ENCODE data around the gene GALR3. TPM values are rescaled to one million over a fixed set of nuclear protein-coding genes. Genes with fewer than 3 reads are reported as not detected.

GALR3 gene
- total and polyA plus RNA-seq, 2 of the 8 experiments (the other 6 are each of a cell fraction or from before 2014, with no cell fraction given), result 0.84 to 1.1 TPM

DNA sequence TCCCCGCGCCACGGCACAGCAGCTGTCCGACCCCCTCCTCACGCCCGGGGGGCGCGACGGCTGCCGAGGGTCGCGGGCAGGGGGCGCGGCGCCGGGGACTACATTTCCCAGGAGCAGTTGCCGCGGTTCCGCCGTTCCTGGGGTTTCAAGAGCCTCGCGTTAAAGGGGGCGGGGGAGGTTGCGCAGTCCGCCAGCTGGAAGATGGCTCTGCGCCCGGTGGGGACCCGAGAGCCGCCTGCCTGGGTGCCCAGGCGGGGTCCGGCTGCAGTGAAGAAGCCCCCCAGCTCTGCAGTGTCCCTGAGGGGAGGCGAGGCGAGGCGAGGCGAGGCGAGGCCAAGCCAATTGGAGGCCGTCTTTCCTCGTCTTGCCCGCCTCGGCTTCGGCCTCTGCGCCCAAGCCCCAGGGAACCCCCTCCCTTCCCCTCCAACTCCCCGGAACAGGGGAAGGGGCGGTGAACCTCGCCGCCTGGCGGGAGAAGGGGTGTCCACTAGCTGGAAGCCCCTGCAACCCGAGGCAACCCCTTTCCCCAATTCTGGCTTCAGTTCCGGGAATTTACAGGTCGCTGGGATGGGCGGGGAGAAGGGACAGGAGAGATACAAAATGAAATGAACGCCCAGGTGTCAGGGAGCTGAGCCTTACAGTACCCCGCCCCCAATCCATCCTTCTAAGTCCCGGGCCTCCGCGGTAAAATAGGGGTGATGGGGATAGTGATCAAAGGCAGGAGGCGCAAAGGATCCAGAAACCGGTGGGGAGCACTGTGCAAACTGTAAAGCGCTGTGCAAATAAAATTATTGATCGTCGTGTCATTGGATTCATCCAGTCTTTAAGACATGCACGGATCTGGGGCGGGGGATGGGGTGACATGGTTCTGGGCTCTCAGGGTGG is 20.6 kb upstream of the GALR3 start:
- Histone ChIP-seq H2AFZ (ENCODE audit: low read length) (peak overlapping the region; percentile 66; the same call in 1 of the 2 replicates), H2BK120ac (replicated peaks; ENCODE audit: low read depth, low read length) (no peak overlapping the region), H4K5ac (ENCODE audit: insufficient read length, low read depth, low read length) (no peak overlapping the region), H3K4ac (replicated peaks; ENCODE audit: insufficient read length, low read depth, low read length) (no peak overlapping the region), H3K79me1 (ENCODE audit: low read depth, low read length) (peaks cover 3% of the 10 kb centered on the region), H3K23me2 (ENCODE audit: low read depth, low read length) (peaks cover 42% of the 10 kb centered on the region), H4K91ac (replicated peaks; ENCODE audit: insufficient read length, low read length) (no peak overlapping the region), H3K9me3 (ENCODE audit: insufficient read depth in 2 of 2, low read depth in 1 of 2, low read length in 1 of 2) (no peaks in the 10 kb centered on the region), H2AK5ac (ENCODE audit: low read depth, low read length) (no peak overlapping the region), H2BK20ac (ENCODE audit: low read length) (no peak overlapping the region), H3K27ac (ENCODE audit: low read depth, low read length) (no peak overlapping the region), H3K4me3 (ENCODE audit: extremely low read depth in 1 of 4, insufficient read depth in 2 of 4, low read depth in 3 of 4, low read length in 4 of 4) (peak overlapping the region; percentile 79 to 91 (median 86)), H3K23ac (ENCODE audit: insufficient read length) (no peak overlapping the region), H2BK12ac (ENCODE audit: low read depth, low read length) (peak overlapping the region; percentile 17; the same call in 1 of the 2 replicates), H3K36me3 (ENCODE audit: control insufficient read depth in 2 of 4, insufficient read depth in 4 of 4, low read length in 3 of 4) (no peaks in the 10 kb centered on the region), H3K14ac (ENCODE audit: insufficient read length) (no peak overlapping the region), H2BK5ac (ENCODE audit: low read depth, low read length) (no peak overlapping the region), H3K9ac (replicated peaks in 1 of 4; ENCODE audit: extremely low read depth in 1 of 4, low read depth in 3 of 4, low read length in 3 of 4) (peak overlapping the region in 1 of 4 experiments; percentile 35; a peak in 2 of 7 replicates), H3K27me3 (replicated peaks in 1 of 4; ENCODE audit: control insufficient read depth in 3 of 4, extremely low read depth in 1 of 4, insufficient read depth in 3 of 4, low read length in 3 of 4) (peaks cover 3 to 33% (median 27%) of the 10 kb centered on the region in 4 experiments), H4K20me1 (replicated peaks in 1 of 2; ENCODE audit: control insufficient read depth in 1 of 2, insufficient read depth in 2 of 2, low read length in 2 of 2) (peaks cover 0 to 2% of the 10 kb centered on the region in 2 experiments), H2BK15ac (ENCODE audit: low read length) (no peak overlapping the region), H3K79me2 (ENCODE audit: control insufficient read depth in 1 of 2, insufficient read depth in 2 of 2, low read length in 2 of 2) (peaks cover 0 to 7% of the 10 kb centered on the region in 2 experiments; a peak in 1 of 4 replicates), H3K4me2 (ENCODE audit: insufficient read depth in 1 of 2, low read depth in 2 of 2, low read length in 2 of 2) (peak overlapping the region; percentile 91 to 94), H3K56ac (replicated peaks; ENCODE audit: insufficient read length, low read depth, low read length) (no peak overlapping the region), H3K18ac (ENCODE audit: extremely low read depth, low read length) (peak overlapping the region; percentile 78), H3K4me1 (replicated peaks in 1 of 4; ENCODE audit: control insufficient read depth in 3 of 4, insufficient read depth in 4 of 4, low read length in 3 of 4) (peaks cover 0 to 22% (median 19%) of the 10 kb centered on the region in 4 experiments; a peak in 6 of 7 replicates), H4K8ac (ENCODE audit: extremely low read depth, insufficient read depth, low read length) (peak overlapping the region; percentile 73)
- POLR2A ChIA-PET (ENCODE audit: partially characterized antibody), result interaction anchor here (0.6 to 8.8 kb wide), 14 partner anchors 8 to 389 kb away, joined by 3 to 142 read pairs (median 4); partner anchors contain the start of genes GALR3, GGA1 and NOL12
- 2% methylated on average over 58 of the region's 63 CpGs; no CpG with 5 or more reads in 1 of the 2 experiments for WGBS, 2 experiments (ENCODE audit: extremely low coverage in 1 of 2, insufficient coverage in 1 of 2, insufficient read length in 1 of 2, insufficient replicate concordance in 2 of 2, low coverage in 1 of 2, low lambda C conversion rate in 2 of 2, missing lambda C conversion rate in 1 of 2)
- CTCF ChIA-PET (ENCODE audit: partially characterized antibody), result interaction anchor here (0.6 to 2.7 kb wide), 6 partner anchors 10 to 467 kb away, joined by 3 to 8 read pairs (median 4); no protein-coding TSS in a partner anchor
- DNase-seq (ENCODE audit: low read depth in 1 of 2, low spot score in 2 of 2) (peak in 1 of 2 experiments; percentile 85), FAIRE-seq (no peak)
- TF ChIP-seq CBX5 (IDR thresholded peaks at IDR 0.05; ENCODE audit: low read depth, low read length) (no peak), CTCF (IDR thresholded peaks at IDR 0.05; ENCODE audit: control extremely low read depth in 1 of 3, insufficient read depth in 1 of 3, low read depth in 1 of 3, low read length in 3 of 3) (peak in 1 of 3 experiments; percentile 1; a peak in 1 of 4 replicates), BCL11A (IDR thresholded peaks at IDR 0.05; ENCODE audit: low read depth in 2 of 2, low read length in 2 of 2) (no peak), POU5F1 (IDR thresholded peaks at IDR 0.05; ENCODE audit: low read depth, low read length) (no peak), TCF12 (IDR thresholded peaks at IDR 0.05; ENCODE audit: low read depth, low read length) (no peak), EZH2 (IDR thresholded peaks at IDR 0.05; ENCODE audit: low read depth, low read length, severe bottlenecking) (no peak), ZNF274 (IDR thresholded peaks at IDR 0.05; ENCODE audit: borderline replicate concordance, extremely low read depth, low read length) (no peak), CHD2 (IDR thresholded peaks at IDR 0.05; ENCODE audit: low read length) (peak; percentile 91)

Measured in H1 (cell line).